ENCODE measurements around the gene ANK3. TPM values are rescaled to one million over a fixed set of nuclear protein-coding genes. Genes with fewer than 3 reads are reported as not detected.

The ANK3 gene
- total and polyA plus RNA-seq, 2 donors = 12.1 to 12.6 TPM

DNA sequence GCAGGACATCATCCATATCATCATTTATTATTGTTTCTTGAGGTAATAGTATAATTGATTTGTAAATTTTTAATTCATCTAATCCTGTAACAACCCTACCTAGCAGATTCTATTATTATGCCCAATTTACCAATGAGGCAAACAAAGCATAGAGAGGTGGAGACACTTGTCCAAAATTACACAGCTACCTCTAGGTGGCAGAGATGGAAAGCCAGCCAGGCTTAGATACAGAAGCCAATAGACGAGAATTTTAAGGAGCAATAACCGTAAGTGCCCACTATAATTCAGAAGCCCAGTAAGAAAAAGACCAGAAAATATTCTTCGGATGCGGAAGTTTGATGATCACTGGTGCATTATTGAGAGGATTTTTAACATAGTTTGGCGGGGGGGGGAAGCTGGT, 54.0 kb downstream of the ANK3 start:
- H3K36me3 ChIP-seq (ENCODE audit: control insufficient read depth in 2 of 2, insufficient read depth in 2 of 2, low read length in 1 of 2) = no peaks in the 10 kb centered on the region
- no peak overlapping the region for H3K27ac ChIP-seq (ENCODE audit: low read depth in 1 of 2, low read length in 1 of 2)
- no peaks in the 10 kb centered on the region for H3K9me3 ChIP-seq (ENCODE audit: control insufficient read depth in 2 of 2, insufficient read depth in 1 of 2, low read length in 1 of 2)
- no peaks in the 10 kb centered on the region for H3K4me1 ChIP-seq (ENCODE audit: control insufficient read depth in 2 of 2, insufficient read depth in 2 of 2, low read length in 2 of 2)
- H3K27me3 ChIP-seq (ENCODE audit: control insufficient read depth in 2 of 2, insufficient read depth in 1 of 2, low read length in 1 of 2) = no peaks in the 10 kb centered on the region
- no peak overlapping the region for H3K4me3 ChIP-seq (ENCODE audit: low read length in 2 of 2)
- DNase-seq (ENCODE audit: low read depth in 6 of 9, low spot score in 9 of 9) = no peak
- WGBS = 96% methylated on average over 5 of the region's 5 CpGs

DNA sequence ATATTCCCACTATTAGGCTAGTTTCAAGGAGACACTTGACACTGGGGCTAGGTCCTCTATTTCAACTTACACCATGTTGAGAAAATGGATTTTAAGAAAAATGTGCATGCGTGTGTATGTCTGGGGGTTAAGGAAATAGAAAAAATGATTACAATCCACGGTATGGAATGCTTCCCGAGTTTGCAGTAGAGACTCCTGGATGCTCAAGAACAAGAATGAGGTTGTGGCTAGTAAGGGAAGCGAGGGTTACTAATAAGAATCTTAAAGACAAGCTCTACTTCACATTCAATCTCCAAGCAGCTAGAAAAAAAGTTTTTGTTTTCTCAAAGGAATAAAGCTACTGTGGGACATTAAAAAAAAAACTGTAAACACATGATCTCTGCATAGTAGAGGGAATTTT, 54.7 kb downstream of the ANK3 start:
- Histone ChIP-seq H3K36me3 (ENCODE audit: control insufficient read depth in 2 of 2, insufficient read depth in 2 of 2, low read length in 1 of 2) (no peaks in the 10 kb centered on the region), H3K27ac (ENCODE audit: low read depth in 1 of 2, low read length in 1 of 2) (no peak overlapping the region), H3K9me3 (ENCODE audit: control insufficient read depth in 2 of 2, insufficient read depth in 1 of 2, low read length in 1 of 2) (no peaks in the 10 kb centered on the region), H3K27me3 (ENCODE audit: control insufficient read depth in 2 of 2, insufficient read depth in 1 of 2, low read length in 1 of 2) (no peaks in the 10 kb centered on the region), H3K4me3 (ENCODE audit: low read length in 2 of 2) (no peak overlapping the region), H3K4me1 (ENCODE audit: control insufficient read depth in 2 of 2, insufficient read depth in 2 of 2, low read length in 2 of 2) (no peaks in the 10 kb centered on the region)
- WGBS = 85% methylated on average over 4 of the region's 4 CpGs
- DNase-seq (ENCODE audit: low read depth in 6 of 9, low spot score in 9 of 9) = no peak

DNA sequence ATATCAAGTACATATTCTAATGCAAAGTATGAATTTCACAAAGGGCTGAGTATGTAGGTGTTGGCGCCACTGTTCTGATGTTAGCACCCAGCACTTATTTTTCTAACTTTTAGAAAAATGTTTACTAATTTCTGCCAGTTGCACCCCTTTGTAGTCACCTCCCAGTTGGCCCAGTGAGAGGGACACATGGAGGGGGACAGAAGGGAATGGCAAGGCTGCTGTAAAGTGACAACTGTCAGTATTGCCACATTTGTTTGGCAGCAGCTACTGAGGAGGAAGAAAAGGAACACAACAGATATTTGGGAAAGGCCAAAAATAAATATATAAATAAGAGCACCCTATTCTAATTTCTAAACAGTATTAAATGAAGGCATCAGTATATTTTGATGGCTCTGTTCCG, 57.3 kb downstream of the ANK3 start:
- H3K27me3 ChIP-seq (ENCODE audit: control insufficient read depth in 2 of 2, insufficient read depth in 1 of 2, low read length in 1 of 2) = no peaks in the 10 kb centered on the region
- no peaks in the 10 kb centered on the region for H3K36me3 ChIP-seq (ENCODE audit: control insufficient read depth in 2 of 2, insufficient read depth in 2 of 2, low read length in 1 of 2)
- H3K4me1 ChIP-seq (ENCODE audit: control insufficient read depth in 2 of 2, insufficient read depth in 2 of 2, low read length in 2 of 2) = no peaks in the 10 kb centered on the region
- no peaks in the 10 kb centered on the region for H3K9me3 ChIP-seq (ENCODE audit: control insufficient read depth in 2 of 2, insufficient read depth in 1 of 2, low read length in 1 of 2)
- WGBS = 72% methylated on average over 2 of the region's 2 CpGs
- no peak overlapping the region for H3K27ac ChIP-seq (ENCODE audit: low read depth in 1 of 2, low read length in 1 of 2)
- no peak overlapping the region for H3K4me3 ChIP-seq (ENCODE audit: low read length in 2 of 2)
- DNase-seq (ENCODE audit: low read depth in 6 of 9, low spot score in 9 of 9) = no peak

DNA sequence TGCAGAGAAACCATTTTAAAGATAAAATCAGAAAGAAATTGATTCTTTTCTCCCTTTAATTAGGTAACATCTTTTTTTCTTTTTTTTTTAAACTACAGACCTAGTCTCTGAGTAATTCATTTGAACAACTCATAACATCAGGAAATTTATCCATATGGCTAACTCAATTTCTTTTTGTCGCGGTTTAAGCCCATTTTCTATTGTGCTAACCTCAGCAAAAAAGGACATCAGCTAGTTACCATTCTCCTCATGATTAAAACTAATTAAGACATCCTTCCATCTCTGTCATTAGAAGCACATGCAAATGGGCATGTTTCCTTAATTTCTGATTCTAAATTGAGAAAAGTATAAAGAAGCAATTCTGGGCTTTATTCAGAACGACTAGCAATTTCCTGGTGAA, 57.8 kb downstream of the ANK3 start:
- Histone ChIP-seq H3K4me3 (ENCODE audit: low read length in 2 of 2) (no peak overlapping the region), H3K9me3 (ENCODE audit: control insufficient read depth in 2 of 2, insufficient read depth in 1 of 2, low read length in 1 of 2) (no peaks in the 10 kb centered on the region), H3K36me3 (ENCODE audit: control insufficient read depth in 2 of 2, insufficient read depth in 2 of 2, low read length in 1 of 2) (no peaks in the 10 kb centered on the region), H3K27me3 (ENCODE audit: control insufficient read depth in 2 of 2, insufficient read depth in 1 of 2, low read length in 1 of 2) (no peaks in the 10 kb centered on the region), H3K4me1 (ENCODE audit: control insufficient read depth in 2 of 2, insufficient read depth in 2 of 2, low read length in 2 of 2) (no peaks in the 10 kb centered on the region), H3K27ac (ENCODE audit: low read depth in 1 of 2, low read length in 1 of 2) (no peak overlapping the region)
- WGBS = 95% methylated on average over 3 of the region's 3 CpGs
- no peak for DNase-seq (ENCODE audit: low read depth in 6 of 9, low spot score in 9 of 9)

DNA sequence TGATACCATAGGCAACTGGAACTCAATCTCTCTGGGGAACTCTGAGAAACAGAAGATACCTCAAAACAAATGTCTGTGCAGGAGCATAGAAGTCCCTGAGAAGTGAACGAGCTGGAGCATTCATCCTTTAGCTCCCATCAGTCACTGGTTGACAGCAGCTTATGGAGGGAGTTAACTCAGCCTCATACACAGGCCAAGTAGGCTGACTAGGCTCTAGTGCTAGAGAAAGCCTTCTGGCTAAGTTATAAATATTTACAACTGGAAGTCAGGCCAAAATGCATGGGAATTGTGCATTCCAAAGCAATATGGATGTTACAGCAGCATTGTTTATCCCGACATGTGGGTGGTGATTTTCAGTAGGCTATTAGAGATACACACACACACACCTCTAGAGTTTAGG, 66.5 kb downstream of the ANK3 start:
- Histone ChIP-seq H3K4me1 (ENCODE audit: control insufficient read depth in 2 of 2, insufficient read depth in 2 of 2, low read length in 2 of 2) (no peaks in the 10 kb centered on the region), H3K27ac (ENCODE audit: low read depth in 1 of 2, low read length in 1 of 2) (no peak overlapping the region), H3K36me3 (ENCODE audit: control insufficient read depth in 2 of 2, insufficient read depth in 2 of 2, low read length in 1 of 2) (no peaks in the 10 kb centered on the region), H3K27me3 (ENCODE audit: control insufficient read depth in 2 of 2, insufficient read depth in 1 of 2, low read length in 1 of 2) (no peaks in the 10 kb centered on the region), H3K4me3 (ENCODE audit: low read length in 2 of 2) (no peak overlapping the region), H3K9me3 (ENCODE audit: control insufficient read depth in 2 of 2, insufficient read depth in 1 of 2, low read length in 1 of 2) (no peaks in the 10 kb centered on the region)
- 91% methylated on average over 2 of the region's 2 CpGs for WGBS
- DNase-seq (ENCODE audit: low read depth in 6 of 9, low spot score in 9 of 9) = no peak

DNA sequence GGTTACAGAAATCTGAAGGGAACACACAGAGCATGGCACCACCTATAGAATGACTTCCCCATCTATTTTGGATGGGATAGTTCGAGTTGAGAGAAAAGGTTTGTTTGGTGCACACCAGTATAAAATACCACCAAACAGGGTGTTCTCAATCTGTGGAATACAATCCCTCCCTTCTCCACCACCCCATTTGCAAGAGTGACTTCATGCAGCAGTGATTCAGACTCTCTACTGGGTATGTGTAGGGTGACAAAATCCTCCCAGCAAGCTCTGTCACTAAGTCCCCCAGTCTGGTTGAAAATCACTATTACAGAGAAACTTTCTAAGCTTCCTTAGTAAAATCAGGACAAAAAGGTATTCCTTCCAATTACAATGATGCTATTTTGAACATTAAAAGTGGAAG, 69.0 kb downstream of the ANK3 start:
- Histone ChIP-seq H3K27me3 (ENCODE audit: control insufficient read depth in 2 of 2, insufficient read depth in 1 of 2, low read length in 1 of 2) (no peaks in the 10 kb centered on the region), H3K4me3 (ENCODE audit: low read length in 2 of 2) (no peak overlapping the region), H3K27ac (ENCODE audit: low read depth in 1 of 2, low read length in 1 of 2) (no peak overlapping the region), H3K36me3 (ENCODE audit: control insufficient read depth in 2 of 2, insufficient read depth in 2 of 2, low read length in 1 of 2) (no peaks in the 10 kb centered on the region), H3K4me1 (ENCODE audit: control insufficient read depth in 2 of 2, insufficient read depth in 2 of 2, low read length in 2 of 2) (no peaks in the 10 kb centered on the region), H3K9me3 (ENCODE audit: control insufficient read depth in 2 of 2, insufficient read depth in 1 of 2, low read length in 1 of 2) (no peaks in the 10 kb centered on the region)
- no peak for DNase-seq (ENCODE audit: low read depth in 6 of 9, low spot score in 9 of 9)
- 96% methylated on average over 1 of the region's 1 CpG for WGBS

DNA sequence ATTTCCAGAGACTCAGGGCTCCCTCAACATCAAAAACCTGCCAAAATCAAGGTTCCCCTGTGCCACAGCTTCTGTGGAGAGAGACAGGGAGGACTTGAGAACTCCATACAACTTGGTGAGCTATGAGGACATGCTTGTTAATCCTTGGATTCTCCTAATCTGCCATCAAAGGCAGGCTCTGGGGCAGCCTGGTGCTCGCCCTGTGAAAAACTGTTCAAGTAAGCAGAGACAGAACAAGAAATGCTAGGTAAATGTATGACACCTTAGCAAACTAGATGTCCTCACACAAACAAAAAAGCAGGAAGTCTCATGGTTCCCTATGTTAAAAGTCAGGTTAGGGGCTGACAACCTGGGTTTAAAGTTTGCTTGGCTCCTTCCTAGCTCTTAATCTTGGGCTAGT, 73.6 kb downstream of the ANK3 start:
- no peaks in the 10 kb centered on the region for H3K4me1 ChIP-seq (ENCODE audit: control insufficient read depth in 2 of 2, insufficient read depth in 2 of 2, low read length in 2 of 2)
- no peaks in the 10 kb centered on the region for H3K27me3 ChIP-seq (ENCODE audit: control insufficient read depth in 2 of 2, insufficient read depth in 1 of 2, low read length in 1 of 2)
- H3K36me3 ChIP-seq (ENCODE audit: control insufficient read depth in 2 of 2, insufficient read depth in 2 of 2, low read length in 1 of 2) = no peaks in the 10 kb centered on the region
- WGBS = 95% methylated on average over 1 of the region's 1 CpG
- H3K9me3 ChIP-seq (ENCODE audit: control insufficient read depth in 2 of 2, insufficient read depth in 1 of 2, low read length in 1 of 2) = no peaks in the 10 kb centered on the region
- H3K27ac ChIP-seq (ENCODE audit: low read depth in 1 of 2, low read length in 1 of 2) = no peak overlapping the region
- DNase-seq (ENCODE audit: low read depth in 6 of 9, low spot score in 9 of 9) = no peak
- H3K4me3 ChIP-seq (ENCODE audit: low read length in 2 of 2) = no peak overlapping the region

DNA sequence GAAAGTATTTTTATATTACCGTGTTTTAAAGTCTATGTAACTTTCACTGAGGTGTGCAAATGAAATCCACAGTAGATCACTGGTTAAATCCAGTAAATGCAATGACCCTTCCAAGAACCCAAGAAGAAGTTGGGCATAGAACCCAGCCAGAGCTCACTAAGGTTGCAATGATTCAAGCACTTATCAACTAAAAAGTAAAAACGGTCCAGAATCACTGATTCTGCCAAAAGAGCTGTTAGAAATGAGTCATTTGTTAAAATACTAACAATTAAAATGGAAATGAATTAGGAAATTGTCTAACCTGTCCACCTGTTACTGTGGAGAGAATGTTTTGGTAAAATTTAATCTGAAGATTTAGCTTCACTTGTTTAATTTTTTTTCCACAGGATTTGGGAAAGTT, 74.4 kb downstream of the ANK3 start:
- Histone ChIP-seq H3K27ac (ENCODE audit: low read depth in 1 of 2, low read length in 1 of 2) (no peak overlapping the region), H3K9me3 (ENCODE audit: control insufficient read depth in 2 of 2, insufficient read depth in 1 of 2, low read length in 1 of 2) (no peaks in the 10 kb centered on the region), H3K4me3 (ENCODE audit: low read length in 2 of 2) (no peak overlapping the region), H3K27me3 (ENCODE audit: control insufficient read depth in 2 of 2, insufficient read depth in 1 of 2, low read length in 1 of 2) (no peaks in the 10 kb centered on the region), H3K36me3 (ENCODE audit: control insufficient read depth in 2 of 2, insufficient read depth in 2 of 2, low read length in 1 of 2) (no peaks in the 10 kb centered on the region), H3K4me1 (ENCODE audit: control insufficient read depth in 2 of 2, insufficient read depth in 2 of 2, low read length in 2 of 2) (no peaks in the 10 kb centered on the region)
- WGBS = 94% methylated on average over 2 of the region's 2 CpGs
- DNase-seq (ENCODE audit: low read depth in 6 of 9, low spot score in 9 of 9) = no peak

DNA sequence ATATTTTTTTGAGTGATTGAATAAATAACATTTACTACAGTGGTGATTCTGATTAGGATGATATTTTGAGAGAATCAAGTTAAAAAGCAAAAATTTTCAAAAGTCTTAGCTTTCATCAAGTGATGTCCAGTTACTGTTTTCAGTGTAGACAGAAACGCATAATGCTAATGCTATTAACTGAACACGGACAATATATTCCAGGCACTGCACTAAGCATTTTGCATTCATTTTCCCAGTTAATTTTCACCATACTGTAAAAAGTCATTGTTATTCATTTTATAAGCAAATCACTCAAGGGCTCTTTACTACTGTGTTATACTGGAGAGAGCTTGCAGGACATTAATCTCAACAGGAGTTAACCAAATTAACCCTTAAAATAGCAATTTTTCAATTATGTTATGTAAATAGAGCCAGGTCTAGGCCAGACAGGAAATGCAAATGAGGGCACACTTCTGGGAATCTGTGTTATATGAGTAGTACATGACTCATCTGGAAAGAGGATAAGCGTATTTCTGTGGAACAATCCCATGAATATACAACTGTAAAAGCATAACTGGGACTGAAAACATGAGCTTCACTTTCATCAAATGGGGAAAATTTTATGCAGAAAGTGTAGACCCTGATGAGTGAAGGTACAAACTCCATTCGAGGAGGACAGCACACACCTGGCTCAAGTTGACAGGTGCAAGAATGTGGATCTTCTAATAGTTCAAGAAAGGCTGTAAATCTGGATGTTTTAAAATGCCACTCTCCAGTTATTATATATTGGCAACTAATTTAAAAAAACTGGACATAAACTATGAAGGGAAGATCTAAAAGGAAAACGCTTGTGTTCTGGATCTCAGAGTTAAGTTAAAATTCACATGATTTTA, 75.4 kb downstream of the ANK3 start:
- WGBS = 94% methylated on average over 5 of the region's 5 CpGs
- no peaks in the 10 kb centered on the region for H3K4me1 ChIP-seq (ENCODE audit: control insufficient read depth in 2 of 2, insufficient read depth in 2 of 2, low read length in 2 of 2)
- no peak for DNase-seq (ENCODE audit: low read depth in 6 of 9, low spot score in 9 of 9)
- no peak overlapping the region for H3K4me3 ChIP-seq (ENCODE audit: low read length in 2 of 2)
- H3K27ac ChIP-seq (ENCODE audit: low read depth in 1 of 2, low read length in 1 of 2) = no peak overlapping the region
- no peaks in the 10 kb centered on the region for H3K9me3 ChIP-seq (ENCODE audit: control insufficient read depth in 2 of 2, insufficient read depth in 1 of 2, low read length in 1 of 2)
- H3K27me3 ChIP-seq (ENCODE audit: control insufficient read depth in 2 of 2, insufficient read depth in 1 of 2, low read length in 1 of 2) = no peaks in the 10 kb centered on the region
- no peaks in the 10 kb centered on the region for H3K36me3 ChIP-seq (ENCODE audit: control insufficient read depth in 2 of 2, insufficient read depth in 2 of 2, low read length in 1 of 2)

All from thymus (tissue), 11 donors.